T-helper 17 cell (primary cell): ENCODE results near the gene PLPP3. TPM values are rescaled to one million over a fixed set of nuclear protein-coding genes. Genes with fewer than 3 reads are reported as not detected.

ENCODE experiments used
- ATAC-seq: fragments of 150-1000 bp; cut with Tn5 transposase; 2 replicates; pipeline ENCODE4 v1.10.0; 2021; ENCODE audit warnings: mild to moderate bottlenecking, moderate library complexity
- DNase-seq, 3 donors: peaks; one replicate each; pipeline versions ENCODE4 v3.0.0 to v3.0.0-alpha.2; 2020 to 2021
- H3K9me3 ChIP-seq: one replicate; pipeline ENCODE4 v1.7.0; 2013; ENCODE audit warnings: low read length, mild to moderate bottlenecking; ENCODE audit not compliant: control insufficient read depth, poor library complexity, severe bottlenecking
- H3K27ac Mint-ChIP-seq: one replicate; pipeline ENCODE4 v1.8.0; 2022; ENCODE audit warnings: mild to moderate bottlenecking, moderate library complexity, mixed read lengths
- H3K27me3 Mint-ChIP-seq: one replicate; pipeline ENCODE4 v1.8.0; 2022; ENCODE audit warnings: mixed read lengths
- H3K36me3 Mint-ChIP-seq: one replicate; pipeline ENCODE4 v1.8.0; 2022; ENCODE audit warnings: low read depth, mixed read lengths
- H3K4me1 Mint-ChIP-seq: one replicate; pipeline ENCODE4 v1.8.0; 2022; ENCODE audit warnings: mild to moderate bottlenecking, mixed read lengths
- H3K4me3 Mint-ChIP-seq: one replicate; pipeline ENCODE4 v1.8.0; 2022; ENCODE audit warnings: mild to moderate bottlenecking, moderate library complexity, mixed read lengths
- total RNA-seq, 4 donors: library from RNA in 2 of 4; stranded (reverse) in 2 of 4; gene quantifications; one replicate each; pipeline ENCODE4 v1.2.3 and lab custom pipeline; 2022 to 2026

Gene PLPP3
- total RNA-seq, 2 donors from 2014 or later: 0.52 TPM; not detected in 1

DNA sequence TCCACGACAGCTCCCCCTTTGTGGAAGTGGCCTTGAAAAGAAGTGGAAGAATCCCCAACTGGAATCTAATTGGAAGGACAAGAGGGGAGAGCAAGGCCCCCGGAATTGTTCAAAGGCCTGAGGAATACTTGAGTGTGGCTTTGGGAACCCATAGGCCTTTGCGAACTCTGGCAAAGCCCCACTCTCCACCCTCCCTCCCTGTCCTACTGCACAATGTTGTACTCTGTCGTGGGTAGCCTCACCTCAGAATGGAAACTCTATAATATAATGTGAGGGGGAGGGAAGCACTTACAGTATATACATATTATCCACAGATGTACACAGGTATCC lies 28.5 kb downstream of the PLPP3 start:
- H3K4me3 Mint-ChIP-seq: no peak overlapping the region
- ATAC-seq (no peak), DNase-seq (no peak)
- H3K9me3 ChIP-seq: no peaks in the 10 kb centered on the region
- no peaks in the 10 kb centered on the region for H3K4me1 Mint-ChIP-seq
- peaks cover 24% of the 10 kb centered on the region for H3K27me3 Mint-ChIP-seq
- no peak overlapping the region for H3K27ac Mint-ChIP-seq
- H3K36me3 Mint-ChIP-seq: no peaks in the 10 kb centered on the region

DNA sequence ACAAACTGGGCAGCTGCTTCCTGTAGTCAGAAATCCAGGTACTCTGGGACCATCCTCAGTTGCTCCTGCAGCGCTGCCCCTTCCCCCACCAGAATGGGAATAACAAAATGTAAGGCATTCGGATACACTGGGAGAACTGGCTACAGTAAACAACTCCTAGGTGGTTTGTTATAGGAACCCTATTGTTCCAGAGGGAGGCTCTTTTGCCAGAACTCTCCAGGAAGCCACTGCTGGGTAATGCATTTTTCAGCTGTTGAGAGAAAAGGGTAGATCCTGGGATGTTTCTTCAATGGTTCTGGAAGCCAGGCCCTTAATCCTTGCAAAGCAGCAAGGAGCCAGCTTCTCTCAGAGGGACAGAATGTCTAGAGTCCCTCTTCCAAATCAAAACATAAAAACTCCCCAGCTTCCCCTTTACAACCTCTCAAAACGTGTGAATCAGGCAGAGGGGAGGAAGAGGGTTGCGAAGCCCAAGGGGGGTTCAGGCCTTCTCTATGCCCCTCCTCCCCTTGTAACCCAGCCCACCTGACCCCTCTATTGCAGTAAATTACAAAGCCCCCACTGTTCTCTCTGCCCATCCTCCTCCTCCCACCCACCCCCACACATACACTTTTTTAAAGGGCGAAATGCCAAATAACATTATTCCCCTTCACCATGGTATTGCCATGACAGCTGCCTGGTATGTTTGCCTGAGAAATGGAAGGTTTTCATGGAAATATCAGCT lies 29.1 kb downstream of the PLPP3 start:
- H3K9me3 ChIP-seq: no peaks in the 10 kb centered on the region
- DNase-seq (no peak), ATAC-seq (no peak)
- Mint-ChIP-seq H3K36me3 (no peaks in the 10 kb centered on the region), H3K4me3 (no peak overlapping the region), H3K4me1 (no peaks in the 10 kb centered on the region), H3K27me3 (peaks cover 28% of the 10 kb centered on the region), H3K27ac (no peak overlapping the region)

DNA sequence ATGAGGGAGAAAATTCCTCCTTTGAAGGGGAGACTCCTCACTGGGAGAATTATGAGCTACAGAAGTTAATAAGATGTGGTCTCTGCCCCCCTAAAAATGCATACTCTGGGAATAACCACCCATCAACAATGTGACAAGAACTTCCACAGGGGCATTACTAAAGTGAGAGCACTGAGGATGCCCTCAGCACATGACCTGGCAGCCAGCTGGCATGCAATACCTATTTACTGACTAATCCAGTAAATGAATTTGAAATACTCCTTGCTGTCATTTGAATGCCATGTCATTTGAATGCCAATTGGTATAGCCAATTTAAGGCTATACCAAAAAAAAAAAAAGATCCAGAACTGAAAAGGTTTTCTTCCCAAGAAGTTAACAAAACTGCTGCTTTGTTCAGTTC lies 30.8 kb downstream of the PLPP3 start:
- Mint-ChIP-seq H3K4me1 (no peaks in the 10 kb centered on the region), H3K27ac (no peak overlapping the region), H3K36me3 (no peaks in the 10 kb centered on the region), H3K27me3 (peaks cover 33% of the 10 kb centered on the region), H3K4me3 (no peak overlapping the region)
- H3K9me3 ChIP-seq: no peaks in the 10 kb centered on the region
- DNase-seq: no peak
- ATAC-seq: no peak

DNA sequence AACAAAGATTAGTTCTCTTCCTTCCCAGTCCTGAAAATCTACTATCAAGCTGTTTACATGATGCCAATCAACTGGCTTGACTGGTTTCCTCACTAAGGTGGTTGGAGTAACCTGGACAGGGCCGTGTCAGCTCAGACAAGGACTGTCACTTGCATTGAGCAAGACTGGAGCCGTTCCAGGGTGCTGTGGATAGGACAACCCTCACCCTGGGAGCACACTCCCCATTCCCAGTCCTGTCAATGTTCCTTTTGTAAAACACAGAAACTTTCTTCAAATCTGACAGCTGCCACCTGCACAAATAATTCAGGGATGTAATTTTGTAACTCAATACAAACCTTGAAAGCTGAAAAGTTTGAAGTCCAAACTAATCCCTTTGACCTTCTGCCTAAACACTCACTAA lies 31.4 kb downstream of the PLPP3 start:
- DNase-seq (no peak), ATAC-seq (no peak)
- H3K27me3 Mint-ChIP-seq: peaks cover 33% of the 10 kb centered on the region
- no peaks in the 10 kb centered on the region for H3K36me3 Mint-ChIP-seq
- H3K4me3 Mint-ChIP-seq: no peak overlapping the region
- no peak overlapping the region for H3K27ac Mint-ChIP-seq
- H3K4me1 Mint-ChIP-seq: no peaks in the 10 kb centered on the region
- no peaks in the 10 kb centered on the region for H3K9me3 ChIP-seq

DNA sequence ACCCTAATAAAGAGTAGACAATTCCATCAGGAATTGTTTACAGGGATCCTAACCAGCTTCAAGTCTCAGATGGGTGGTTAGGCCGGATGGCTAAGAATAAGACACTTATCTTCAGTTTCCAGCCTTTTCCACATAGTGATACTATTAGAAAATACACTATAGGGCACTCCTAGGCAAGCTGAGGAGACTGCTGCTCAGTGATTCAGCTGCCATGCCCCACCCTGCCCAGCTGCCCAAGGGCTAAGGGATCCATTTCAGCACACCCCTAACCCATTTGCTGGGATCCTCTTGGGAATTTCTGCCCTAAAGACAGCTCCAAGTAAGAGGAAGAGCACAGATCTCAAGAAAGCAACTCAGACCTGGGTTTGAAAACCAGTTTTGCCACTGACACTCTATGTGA lies 31.9 kb downstream of the PLPP3 start:
- H3K9me3 ChIP-seq: no peaks in the 10 kb centered on the region
- Mint-ChIP-seq H3K36me3 (no peaks in the 10 kb centered on the region), H3K4me1 (no peaks in the 10 kb centered on the region), H3K27ac (no peak overlapping the region), H3K27me3 (peaks cover 33% of the 10 kb centered on the region), H3K4me3 (no peak overlapping the region)
- no peak for DNase-seq
- no peak for ATAC-seq

DNA sequence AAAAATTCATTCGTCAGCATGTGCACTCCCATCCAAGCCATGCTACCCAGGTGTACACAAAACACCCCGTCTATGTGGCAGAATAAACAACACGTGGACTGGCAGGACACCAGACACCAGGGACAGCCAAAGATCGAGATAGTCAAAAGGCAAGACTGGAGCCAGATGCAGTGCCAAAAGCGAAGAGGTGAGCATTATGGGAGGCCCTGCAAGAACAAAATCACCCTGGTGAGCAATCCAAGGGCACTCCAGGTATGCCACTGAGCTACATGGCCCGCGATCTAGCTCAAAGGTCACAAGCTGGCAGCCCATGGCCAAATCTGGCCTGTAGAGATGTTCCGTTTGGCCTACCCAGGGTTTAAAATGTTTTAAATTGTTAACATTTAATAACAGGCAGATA lies 33.7 kb downstream of the PLPP3 start:
- Mint-ChIP-seq H3K4me1 (no peaks in the 10 kb centered on the region), H3K4me3 (no peak overlapping the region), H3K36me3 (no peaks in the 10 kb centered on the region), H3K27me3 (peaks cover 37% of the 10 kb centered on the region), H3K27ac (no peak overlapping the region)
- no peaks in the 10 kb centered on the region for H3K9me3 ChIP-seq
- ATAC-seq: no peak
- DNase-seq: no peak

DNA sequence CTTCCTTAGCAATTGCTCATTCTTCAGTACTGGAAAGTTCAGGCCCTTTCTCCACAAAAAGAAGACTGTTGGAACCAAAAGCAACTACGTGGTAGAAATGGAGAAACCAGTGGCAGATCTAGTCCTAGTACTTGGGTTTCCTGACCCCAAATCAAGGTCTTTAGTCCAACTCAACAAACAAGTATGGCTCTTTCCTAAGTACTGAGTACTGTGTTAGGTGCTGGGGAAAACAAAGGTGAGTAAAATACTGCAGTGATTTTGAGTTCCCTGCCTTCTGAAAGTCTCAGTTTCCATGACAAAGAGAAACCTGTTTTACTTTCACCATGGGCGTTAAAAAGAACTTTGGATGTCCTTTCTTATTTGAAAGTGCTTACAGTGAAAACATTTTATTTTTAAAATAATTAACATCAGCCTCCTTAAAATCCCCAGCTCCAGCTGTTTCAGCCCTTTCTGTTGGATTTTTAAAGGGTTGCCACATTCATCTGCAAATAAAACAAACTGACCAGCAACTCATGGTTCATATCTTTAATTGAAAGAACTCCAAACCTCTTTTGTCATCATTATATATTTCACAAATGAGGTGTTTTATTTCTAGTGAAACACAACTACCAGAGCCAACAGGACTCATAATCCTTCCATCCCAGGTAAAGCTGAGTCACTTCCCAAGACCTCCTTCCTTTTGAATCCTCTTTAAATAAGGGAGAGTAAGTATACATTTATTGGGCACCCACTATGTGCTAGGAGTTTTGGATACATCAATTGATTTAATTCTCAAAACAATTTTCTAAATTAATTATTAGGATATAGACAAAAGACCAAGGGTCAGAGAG lies 35.4 kb downstream of the PLPP3 start:
- Mint-ChIP-seq H3K4me3 (no peak overlapping the region), H3K4me1 (no peaks in the 10 kb centered on the region), H3K27ac (no peak overlapping the region), H3K36me3 (no peaks in the 10 kb centered on the region), H3K27me3 (peaks cover 34% of the 10 kb centered on the region)
- ATAC-seq (no peak), DNase-seq (no peak)
- H3K9me3 ChIP-seq: no peaks in the 10 kb centered on the region

DNA sequence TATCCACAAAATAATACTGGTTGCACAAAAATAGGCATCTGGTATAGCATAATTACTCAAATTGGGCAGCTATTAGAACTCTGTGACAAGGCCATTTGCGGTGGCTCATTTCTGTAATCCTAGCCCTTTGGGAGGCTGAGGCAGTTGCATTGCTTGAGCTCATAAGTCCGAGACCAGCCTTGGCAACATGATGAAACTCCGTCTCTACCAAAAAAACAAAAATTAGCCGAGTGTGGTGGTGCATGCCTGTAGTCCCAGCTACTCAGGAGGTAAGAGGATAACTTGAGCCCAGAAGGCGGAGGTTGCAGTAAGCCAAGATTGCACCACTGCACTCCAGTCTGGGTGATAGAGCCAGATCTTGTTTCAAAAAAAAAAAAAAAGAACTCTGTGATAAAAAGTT lies 36.7 kb downstream of the PLPP3 start:
- Mint-ChIP-seq H3K27ac (no peak overlapping the region), H3K36me3 (no peaks in the 10 kb centered on the region), H3K4me1 (no peaks in the 10 kb centered on the region), H3K4me3 (no peak overlapping the region), H3K27me3 (peaks cover 31% of the 10 kb centered on the region)
- H3K9me3 ChIP-seq: no peaks in the 10 kb centered on the region
- ATAC-seq (no peak), DNase-seq (no peak)

DNA sequence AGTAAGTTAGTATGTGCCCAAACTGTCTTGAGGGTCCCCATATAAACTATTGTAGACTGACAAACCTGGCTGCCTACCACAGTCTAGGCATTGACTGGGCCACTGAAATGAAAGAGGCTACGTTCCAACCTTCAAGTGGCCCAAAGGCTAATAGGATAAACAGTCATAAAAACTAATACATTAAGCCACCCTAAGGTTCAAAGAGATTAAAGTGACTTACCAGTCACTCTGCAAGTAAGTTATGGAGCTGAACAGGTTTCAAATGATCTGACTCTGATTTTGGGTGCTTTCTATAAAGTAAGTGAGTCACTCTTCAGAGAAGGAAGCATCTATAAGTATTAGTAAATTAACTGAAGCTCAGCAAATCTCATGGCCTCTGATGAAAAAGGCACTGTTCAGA lies 38.0 kb downstream of the PLPP3 start:
- no peak for ATAC-seq
- H3K27ac Mint-ChIP-seq: no peak overlapping the region
- H3K4me3 Mint-ChIP-seq: no peak overlapping the region
- H3K36me3 Mint-ChIP-seq: no peaks in the 10 kb centered on the region
- DNase-seq: no peak
- H3K27me3 Mint-ChIP-seq: peaks cover 31% of the 10 kb centered on the region
- no peaks in the 10 kb centered on the region for H3K4me1 Mint-ChIP-seq
- no peaks in the 10 kb centered on the region for H3K9me3 ChIP-seq

DNA sequence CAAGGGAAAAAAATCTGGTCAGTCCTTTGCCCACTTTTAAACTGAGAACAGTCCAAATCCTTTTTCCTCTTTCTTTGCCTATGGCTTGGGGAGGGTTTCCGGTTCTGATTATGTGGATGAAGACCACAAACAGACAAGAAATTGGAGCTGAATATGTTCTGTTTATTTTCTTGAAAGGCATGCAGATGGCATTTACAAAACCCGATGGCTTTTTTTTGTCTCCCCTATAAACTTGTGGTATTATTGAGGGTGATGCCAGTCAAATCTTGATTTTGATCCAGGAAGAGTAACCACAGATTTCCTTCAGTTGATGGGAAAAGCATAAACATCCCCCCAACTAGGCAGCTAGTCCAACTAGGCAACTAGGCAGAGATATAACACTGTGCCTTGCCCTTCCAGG lies 38.9 kb downstream of the PLPP3 start:
- H3K4me3 Mint-ChIP-seq: no peak overlapping the region
- H3K36me3 Mint-ChIP-seq: no peaks in the 10 kb centered on the region
- no peak overlapping the region for H3K27ac Mint-ChIP-seq
- no peaks in the 10 kb centered on the region for H3K9me3 ChIP-seq
- H3K4me1 Mint-ChIP-seq: no peaks in the 10 kb centered on the region
- ATAC-seq (no peak), DNase-seq (no peak)
- H3K27me3 Mint-ChIP-seq: peaks cover 31% of the 10 kb centered on the region

DNA sequence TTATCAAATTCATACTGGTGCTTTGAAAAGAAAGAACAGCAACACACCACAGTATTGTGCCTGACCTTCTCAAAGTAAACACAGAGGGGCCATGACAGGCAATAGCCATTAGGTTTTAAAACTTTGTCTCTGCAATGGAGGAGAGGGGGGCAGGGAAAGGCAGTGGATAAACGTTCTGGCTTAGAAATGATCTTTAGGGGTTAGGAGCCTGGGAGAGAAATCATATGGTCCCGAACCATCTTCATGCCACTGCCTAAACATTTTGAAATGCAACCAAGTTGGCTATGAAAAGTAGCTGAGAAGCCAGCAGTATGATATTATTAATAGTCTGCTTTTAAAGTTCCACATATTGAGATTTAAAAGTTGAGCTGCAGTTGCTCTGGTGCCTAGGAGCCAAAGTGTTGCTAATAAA lies 39.8 kb downstream of the PLPP3 start:
- Mint-ChIP-seq H3K4me1 (no peaks in the 10 kb centered on the region), H3K27me3 (peaks cover 33% of the 10 kb centered on the region), H3K4me3 (no peak overlapping the region), H3K36me3 (no peaks in the 10 kb centered on the region), H3K27ac (no peak overlapping the region)
- H3K9me3 ChIP-seq: no peaks in the 10 kb centered on the region
- DNase-seq: no peak
- ATAC-seq: no peak

DNA sequence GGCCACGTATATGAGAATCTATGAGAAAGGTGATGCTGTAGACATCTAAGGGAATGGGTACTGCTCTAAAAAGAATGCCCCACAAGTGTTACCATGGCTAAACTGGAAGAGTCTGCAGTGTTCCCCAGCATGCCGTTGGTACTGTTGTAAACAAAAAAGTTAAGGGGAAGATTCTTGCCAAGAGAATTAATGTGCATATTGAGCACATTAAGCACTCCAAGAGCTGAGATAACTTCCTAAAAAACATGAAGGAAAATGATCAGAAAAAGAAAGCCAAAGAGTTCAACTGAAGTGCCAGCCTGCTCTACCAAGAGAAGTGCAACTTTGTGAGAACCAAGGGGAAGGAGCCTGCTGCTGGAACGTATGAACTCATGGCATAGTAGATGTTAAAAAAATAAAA lies 40.8 kb downstream of the PLPP3 start:
- Mint-ChIP-seq H3K4me1 (no peaks in the 10 kb centered on the region), H3K4me3 (no peak overlapping the region), H3K27ac (no peak overlapping the region), H3K36me3 (no peaks in the 10 kb centered on the region), H3K27me3 (peaks cover 36% of the 10 kb centered on the region)
- ATAC-seq (no peak), DNase-seq (no peak)
- H3K9me3 ChIP-seq: no peaks in the 10 kb centered on the region

DNA sequence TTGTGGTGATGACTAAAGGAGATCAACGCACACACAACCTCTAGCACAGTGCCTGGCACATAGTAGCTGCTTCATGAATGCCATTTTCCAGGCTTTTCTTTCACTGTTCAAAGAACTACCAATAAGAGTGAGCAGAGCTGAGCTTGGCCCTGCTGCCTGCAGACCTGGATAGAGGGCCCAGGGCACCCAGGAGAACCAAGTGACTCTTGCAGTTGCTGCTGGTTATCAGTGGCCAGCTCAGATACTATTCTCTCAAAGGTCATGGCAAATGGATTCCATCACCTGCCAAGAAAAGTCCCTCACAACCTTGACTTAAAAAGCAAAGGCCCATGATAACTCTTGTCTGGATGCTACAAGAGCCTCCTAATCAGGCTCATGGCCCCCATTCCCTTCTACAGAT lies 41.7 kb downstream of the PLPP3 start:
- no peak overlapping the region for H3K27ac Mint-ChIP-seq
- no peak overlapping the region for H3K4me3 Mint-ChIP-seq
- peaks cover 36% of the 10 kb centered on the region for H3K27me3 Mint-ChIP-seq
- no peaks in the 10 kb centered on the region for H3K36me3 Mint-ChIP-seq
- DNase-seq: no peak
- no peak for ATAC-seq
- no peaks in the 10 kb centered on the region for H3K9me3 ChIP-seq
- H3K4me1 Mint-ChIP-seq: no peaks in the 10 kb centered on the region

DNA sequence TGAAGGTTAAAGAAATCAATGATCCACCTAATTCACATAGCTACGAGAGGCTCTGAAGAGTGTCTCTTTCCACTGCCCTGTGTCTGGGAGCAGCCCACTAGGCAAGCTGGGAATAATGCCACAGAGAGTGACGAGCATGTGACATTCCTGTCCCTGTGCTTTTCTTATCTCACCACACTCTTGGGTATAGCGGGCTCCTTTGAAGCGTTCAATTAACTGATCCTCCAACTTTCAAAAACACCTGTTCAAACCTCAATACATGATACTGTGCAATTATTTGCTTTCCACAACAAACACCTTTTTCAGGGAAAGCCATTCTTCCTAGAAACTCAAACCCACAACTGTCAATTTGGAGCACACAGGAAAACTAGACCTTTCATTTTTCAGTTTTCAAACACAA lies 43.4 kb downstream of the PLPP3 start:
- peaks cover 34% of the 10 kb centered on the region for H3K27me3 Mint-ChIP-seq
- ATAC-seq: no peak

More for the DNA sequence above, 43.4 kb downstream of the PLPP3 start:
- DNase-seq: no peak
- Mint-ChIP-seq H3K27ac (no peak overlapping the region), H3K4me1 (no peaks in the 10 kb centered on the region), H3K4me3 (no peak overlapping the region), H3K36me3 (no peaks in the 10 kb centered on the region)
- no peaks in the 10 kb centered on the region for H3K9me3 ChIP-seq
